Activated CD8-positive, alpha-beta T cell treated with anti-CD3 and anti-CD28 coated beads for 36 hours (primary cell): Measurements from ENCODE around the gene SZT2. TPM values are rescaled to one million over a fixed set of nuclear protein-coding genes. Genes with fewer than 3 reads are reported as not detected.

Experiments
- ATAC-seq: fragments of 200-7000 bp; cut with Tn5 transposase; one replicate; pipeline ENCODE4 v1.10.0; 2021; ENCODE audit warnings: mild to moderate bottlenecking, moderate library complexity
- CTCF ChIA-PET: fragments of 350-600 bp; sonication (Branson Sonifier 250); formaldehyde crosslinking; loops from one replicate; lab custom pipeline; 2021; ENCODE audit warnings: antibody characterized with exemption; lab: Charles Lee
- POLR2A ChIA-PET: fragments of 350-600 bp; sonication (Branson Sonifier 250); formaldehyde crosslinking; loops from one replicate; lab custom pipeline; 2021; ENCODE audit warnings: antibody characterized with exemption; lab: Charles Lee
- DNase-seq: peaks from one replicate; pipeline ENCODE4 v3.0.0-alpha.2; 2020
- H3K27ac Mint-ChIP-seq: one replicate; pipeline ENCODE4 v1.8.0; 2021; ENCODE audit warnings: mild to moderate bottlenecking, mixed read lengths
- H3K27me3 Mint-ChIP-seq: one replicate; pipeline ENCODE4 v1.8.0; 2021; ENCODE audit warnings: mixed read lengths
- H3K36me3 Mint-ChIP-seq: one replicate; pipeline ENCODE4 v1.8.0; 2021; ENCODE audit warnings: low read depth, mixed read lengths
- H3K4me1 Mint-ChIP-seq: one replicate; pipeline ENCODE4 v1.8.0; 2021; ENCODE audit warnings: low read depth, mixed read lengths
- H3K4me3 Mint-ChIP-seq: one replicate; pipeline ENCODE4 v1.8.0; 2021; ENCODE audit warnings: mild to moderate bottlenecking, moderate library complexity, mixed read lengths
- H3K9me3 Mint-ChIP-seq: one replicate; pipeline ENCODE4 v1.8.0; 2021; ENCODE audit warnings: mixed read lengths
- CTCF ChIP-seq: fragments of 200-600 bp; IDR thresholded peaks from one replicate; pipeline ENCODE4 v1.8.0; 2022; ENCODE audit warnings: antibody characterized with exemption, mild to moderate bottlenecking
- intact Hi-C: fragments of 100-400 bp; cut with micrococcal nuclease; formaldehyde crosslinking; loops from one replicate; pipeline ENCODE4 v1.10.0; 2022
- total RNA-seq, 2 experiments: library from RNA; stranded (reverse); gene quantifications; one replicate each; pipeline ENCODE4 v1.2.3, GENCODE V29; 2021

Gene SZT2
- total RNA-seq, 2 experiments from 2014 or later: 30.1 to 33.3 TPM

DNA sequence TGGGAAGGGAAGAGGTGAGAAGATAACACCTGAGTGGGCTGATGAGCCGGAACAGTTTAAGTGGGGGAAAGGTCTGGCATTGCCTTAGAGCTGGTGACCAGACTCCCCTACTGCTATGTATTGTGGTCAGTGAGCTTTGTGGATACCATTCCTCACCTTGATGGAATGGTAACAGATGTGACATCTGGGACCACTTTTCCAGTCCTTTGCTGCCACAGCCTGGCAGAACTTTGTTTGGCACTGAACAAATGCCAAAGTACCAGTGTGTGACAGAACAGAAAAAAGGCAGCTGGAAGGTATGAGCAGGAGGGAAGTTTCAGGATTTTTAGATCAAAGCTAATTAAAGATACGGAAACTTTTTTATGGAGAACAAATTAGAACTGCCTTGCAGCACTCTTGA, 6.2 kb upstream of the SZT2 start:
- Mint-ChIP-seq H3K27me3 (no peaks in the 10 kb centered on the region), H3K27ac (no peak overlapping the region), H3K9me3 (no peaks in the 10 kb centered on the region), H3K4me3 (no peak overlapping the region), H3K36me3 (peaks cover 31% of the 10 kb centered on the region), H3K4me1 (peaks cover 17% of the 10 kb centered on the region)
- ChIA-PET CTCF (interaction anchor here (1.2 to 1.5 kb wide), 3 partner anchors 11 to 156 kb away, joined by 3 to 7 read pairs (median 6); no protein-coding TSS in a partner anchor), POLR2A (interaction anchor here (1.9 kb wide), 1 partner anchor 16 kb away, joined by 5 read pairs; the partner anchor contains the start of gene ELOVL1)
- no peak for ATAC-seq
- DNase-seq: no peak
- no peak for TF ChIP-seq CTCF
- intact Hi-C loops: no loop called here

DNA sequence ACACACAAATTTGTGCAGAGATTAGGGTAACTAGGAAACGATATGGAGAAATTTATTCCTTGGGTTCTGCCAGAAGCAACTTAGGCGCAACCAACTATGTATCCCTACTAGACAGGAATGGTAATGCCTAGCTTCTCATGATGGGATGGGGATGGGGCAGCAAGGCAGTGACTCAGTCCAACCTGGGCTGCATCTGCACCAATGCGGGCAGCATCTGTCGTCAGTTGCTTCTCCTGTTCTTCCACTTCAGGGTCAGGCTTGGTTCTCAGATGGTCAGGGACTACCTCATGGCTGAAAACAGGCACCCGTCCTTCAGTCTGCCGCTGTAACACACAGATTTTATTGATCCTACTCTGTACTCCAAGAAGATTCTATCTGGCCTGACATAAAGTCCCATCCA, 3.0 kb upstream of the SZT2 start:
- intact Hi-C loops: no loop called here

GRCh38 chr1:43387976-43388599, 1.6 kb upstream of the SZT2 start:
- Mint-ChIP-seq H3K9me3 (no peaks in the 10 kb centered on the region), H3K36me3 (peaks cover 17% of the 10 kb centered on the region), H3K27me3 (no peaks in the 10 kb centered on the region), H3K27ac (no peak overlapping the region), H3K4me1 (peaks cover 34% of the 10 kb centered on the region), H3K4me3 (peak overlapping the region; percentile 95)
- no peak for TF ChIP-seq CTCF
- DNase-seq (no peak), ATAC-seq (no peak)
- intact Hi-C loops: no loop called here
- ChIA-PET POLR2A (interaction anchor here (0.6 to 4.2 kb wide), 3 partner anchors 13 to 79 kb away, joined by 3 to 29 read pairs (median 3); partner anchors contain the start of gene ELOVL1), CTCF (interaction anchor here (0.9 to 1.4 kb wide), 4 partner anchors 13 to 161 kb away, joined by 3 read pairs; partner anchors contain the start of gene ELOVL1)

More for the DNA sequence above, 3.0 kb upstream of the SZT2 start:
- ChIA-PET POLR2A (no interaction called here), CTCF (interaction anchor here (1.1 kb wide), 1 partner anchor 28 kb away, joined by 3 read pairs; no protein-coding TSS in a partner anchor)
- DNase-seq: no peak
- H3K4me1 Mint-ChIP-seq: peaks cover 32% of the 10 kb centered on the region
- H3K36me3 Mint-ChIP-seq: peaks cover 22% of the 10 kb centered on the region
- H3K9me3 Mint-ChIP-seq: no peaks in the 10 kb centered on the region
- no peak for ATAC-seq
- no peak overlapping the region for H3K27ac Mint-ChIP-seq
- H3K27me3 Mint-ChIP-seq: no peaks in the 10 kb centered on the region
- no peak overlapping the region for H3K4me3 Mint-ChIP-seq
- TF ChIP-seq CTCF: no peak

DNA sequence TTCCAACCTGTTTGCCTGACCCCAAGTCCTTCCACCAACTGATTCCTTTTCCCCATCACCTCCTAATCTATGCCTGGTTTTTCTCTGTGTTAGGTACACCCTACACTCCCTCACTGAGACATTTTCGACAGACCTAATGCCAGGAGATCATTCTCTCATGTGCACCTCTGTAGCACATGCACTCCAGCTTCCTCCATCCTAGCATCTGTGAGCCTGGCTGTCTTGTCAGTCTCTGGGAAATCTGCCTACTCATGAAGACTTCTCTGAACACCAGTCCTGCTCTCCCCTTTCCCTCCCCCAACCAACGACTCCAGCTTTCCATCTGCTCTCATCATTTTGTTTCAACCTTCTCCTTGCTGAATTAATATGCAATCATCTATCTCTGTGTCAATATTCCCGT, 1.1 kb upstream of the SZT2 start:
- Mint-ChIP-seq H3K27me3 (no peaks in the 10 kb centered on the region), H3K4me1 (peaks cover 34% of the 10 kb centered on the region), H3K36me3 (peaks cover 14% of the 10 kb centered on the region), H3K27ac (peak overlapping the region; percentile 96), H3K4me3 (peak overlapping the region; percentile 95), H3K9me3 (no peaks in the 10 kb centered on the region)
- CTCF ChIA-PET: interaction anchor here (1.1 to 1.4 kb wide), 3 partner anchors 12 to 26 kb away, joined by 3 read pairs; partner anchors contain the start of gene ELOVL1
- ATAC-seq: no peak
- POLR2A ChIA-PET: interaction anchor here (1.0 to 4.2 kb wide), 3 partner anchors 12 to 28 kb away, joined by 3 to 29 read pairs (median 3); partner anchors contain the start of gene ELOVL1
- intact Hi-C loops: no loop called here
- no peak for DNase-seq
- TF ChIP-seq CTCF: no peak

GRCh38 chr1:43392702-43393101, 3.0 kb downstream of the SZT2 start:
- H3K9me3 Mint-ChIP-seq: no peaks in the 10 kb centered on the region
- no peak overlapping the region for H3K27ac Mint-ChIP-seq
- intact Hi-C loops: no loop called here
- DNase-seq (no peak), ATAC-seq (no peak)
- H3K4me1 Mint-ChIP-seq: peaks cover 35% of the 10 kb centered on the region
- peaks cover 12% of the 10 kb centered on the region for H3K36me3 Mint-ChIP-seq
- H3K4me3 Mint-ChIP-seq: no peak overlapping the region
- no peaks in the 10 kb centered on the region for H3K27me3 Mint-ChIP-seq
- TF ChIP-seq CTCF: no peak
- CTCF ChIA-PET: interaction anchor here (1.0 to 1.8 kb wide), 2 partner anchors 22 to 166 kb away, joined by 3 to 4 read pairs; no protein-coding TSS in a partner anchor
- POLR2A ChIA-PET: interaction anchor here (0.6 kb wide), 1 partner anchor 24 kb away, joined by 5 read pairs; no protein-coding TSS in a partner anchor
